GM15510 (cell line): ENCODE data around the gene GART.
A peak's percentile ranks its signal among the peaks of the same experiment; 100 is the strongest.

ENCODE experiments used
- POLR2A ChIP-seq: IDR thresholded peaks from 3 replicates; pipeline ENCODE4 v1.6.1; 2011; ENCODE audit warnings: borderline replicate concordance; ENCODE audit not compliant: insufficient read length; ENCODE audit errors: extremely low read depth

GART gene

DNA sequence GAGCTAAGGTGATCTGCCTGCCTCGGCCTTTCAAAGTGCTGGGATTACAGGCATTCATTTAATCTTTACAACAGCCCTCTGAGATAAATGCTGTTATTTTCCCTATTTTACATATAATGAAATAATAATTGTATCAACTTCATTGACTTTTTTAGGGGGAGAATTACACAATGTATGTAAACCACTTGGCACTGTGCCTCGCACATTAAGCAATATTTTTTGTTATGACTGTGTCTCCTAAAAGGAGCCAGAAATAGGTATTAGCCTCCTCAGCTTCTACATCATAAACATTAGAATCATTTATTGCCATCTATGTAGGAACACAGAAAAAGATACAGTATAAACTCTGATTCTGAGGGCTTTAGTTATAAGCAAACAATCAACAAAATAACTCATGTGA is 49.3 kb downstream of the GART start:
- no peak for TF ChIP-seq POLR2A

GRCh38 chr21:33491373-33492102 is 50.4 kb downstream of the GART start, which contains the start of gene DNAJC28:
TSS of gene DNAJC28 (minus strand) at chr21:33491716. CDS start at chr21:33489393, 2,323 bp downstream.
- TF ChIP-seq POLR2A: peak; percentile 51

GRCh38 chr21:33490991-33491372 is 50.9 kb downstream of the GART start:
- TF ChIP-seq POLR2A: no peak

- TF ChIP-seq POLR2A: no peak
Observed at GRCh38 chr21:33488936-33489335, 53.0 kb downstream of the GART start.

GRCh38 chr21:33487996-33488395 is 53.9 kb downstream of the GART start:
- TF ChIP-seq POLR2A: no peak

- TF ChIP-seq POLR2A: no peak
Observed at GRCh38 chr21:33481314-33481943, 60.5 kb downstream of the GART start.

- no peak for TF ChIP-seq POLR2A
Observed at GRCh38 chr21:33480481-33481103, 61.3 kb downstream of the GART start.

DNA sequence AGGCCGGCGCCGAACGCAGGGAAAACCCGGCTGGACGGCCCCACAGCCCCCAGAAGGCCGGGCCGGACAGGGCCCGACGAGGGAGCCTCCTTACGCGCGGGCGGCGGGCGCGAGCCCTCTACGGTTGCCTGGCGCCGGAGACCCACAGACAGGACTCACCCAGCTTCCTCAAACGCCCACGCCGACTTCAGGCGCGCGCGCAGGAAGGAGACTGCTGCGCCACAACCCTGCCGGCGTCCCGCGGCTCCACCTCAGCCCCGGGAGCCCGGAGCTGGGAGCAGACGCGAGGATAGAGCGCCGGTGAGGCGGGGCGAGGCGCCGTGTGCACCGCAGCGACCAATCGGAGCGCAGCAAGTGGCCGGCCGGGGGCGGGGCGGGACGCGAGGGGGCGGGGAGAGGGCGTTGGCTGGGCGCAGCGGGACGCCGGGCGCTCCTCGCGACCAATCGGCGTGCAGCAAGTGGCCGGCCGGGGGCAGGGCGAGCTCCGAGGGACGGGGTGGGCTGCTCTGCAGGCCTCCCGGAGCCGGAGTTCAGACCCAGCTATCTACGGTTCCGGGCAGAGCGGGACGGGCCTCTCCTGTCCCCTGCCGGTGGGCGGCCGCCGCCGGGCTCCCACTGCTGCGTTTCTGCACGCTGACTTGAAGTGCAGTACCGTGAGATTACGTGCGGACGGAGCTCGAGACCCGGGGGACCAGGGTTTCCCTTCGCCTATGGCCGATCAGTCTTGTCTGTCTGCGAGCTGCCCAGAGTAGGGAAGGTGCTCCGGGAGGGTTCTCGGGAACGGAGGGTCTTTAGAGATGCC is 62.0 kb downstream of the GART start, which contains the start of gene TMEM50B:
Gene TMEM50B, minus strand, starts transcription at position 296 of the 802 bp plus-strand sequence. CDS start 11,089 bp downstream, outside the sequence.
- peak; percentile 91 for TF ChIP-seq POLR2A

DNA sequence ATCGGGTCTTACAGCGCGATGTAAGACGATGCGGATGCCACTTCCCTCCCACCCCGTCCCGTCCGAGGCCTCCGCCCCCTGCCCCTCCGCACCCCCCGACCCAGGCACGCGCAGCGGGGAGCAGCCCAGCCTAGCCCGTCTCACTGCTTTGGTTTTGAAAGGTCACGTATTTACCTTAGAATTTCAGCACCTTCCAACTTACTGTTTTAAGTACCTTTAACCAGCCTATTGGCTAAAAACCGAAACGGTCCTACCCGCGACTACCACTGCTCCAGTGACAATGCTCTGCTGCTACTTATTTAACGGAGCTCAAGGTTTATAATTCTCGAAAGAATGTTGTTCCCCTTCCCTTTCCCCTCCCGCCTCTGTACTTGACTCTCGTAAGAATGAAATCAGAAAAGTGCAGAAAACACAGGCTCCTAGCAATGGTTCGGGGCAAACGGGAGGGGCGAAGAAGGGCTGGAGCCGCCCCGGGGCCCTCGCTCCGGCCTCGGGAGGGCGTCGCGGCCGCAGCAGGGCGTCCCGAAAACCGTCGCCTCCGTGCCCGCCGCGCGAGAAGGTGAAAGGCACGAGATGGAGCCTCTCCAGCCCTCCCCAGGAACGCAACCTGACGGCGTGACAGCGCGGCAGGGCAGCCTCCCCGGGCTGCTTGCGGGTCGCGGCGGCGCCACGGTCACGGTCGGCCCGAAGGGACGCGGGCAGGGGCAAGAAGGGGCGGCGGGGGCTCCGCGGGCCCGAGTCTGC is 62.8 kb downstream of the GART start:
- no peak for TF ChIP-seq POLR2A

DNA sequence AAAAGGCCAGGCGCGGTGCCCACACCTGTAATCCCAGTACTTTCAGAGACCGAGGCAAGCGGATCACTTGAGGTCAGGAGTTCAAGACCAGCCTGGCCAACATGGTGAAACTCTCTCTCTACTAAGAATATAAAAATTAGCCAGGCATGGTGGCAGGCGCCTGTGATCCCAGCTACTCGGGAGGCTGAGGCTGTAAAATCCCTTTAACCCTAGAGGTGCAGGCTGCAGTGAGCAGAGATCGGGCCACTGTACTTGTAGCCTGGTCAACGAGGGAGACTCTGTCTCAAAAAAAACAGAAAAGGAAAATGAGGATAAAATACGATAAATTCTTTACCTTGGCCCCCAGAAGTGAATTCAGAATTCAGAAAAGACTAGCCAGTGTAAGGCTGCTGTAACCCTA is 63.7 kb downstream of the GART start:
- TF ChIP-seq POLR2A: no peak

DNA sequence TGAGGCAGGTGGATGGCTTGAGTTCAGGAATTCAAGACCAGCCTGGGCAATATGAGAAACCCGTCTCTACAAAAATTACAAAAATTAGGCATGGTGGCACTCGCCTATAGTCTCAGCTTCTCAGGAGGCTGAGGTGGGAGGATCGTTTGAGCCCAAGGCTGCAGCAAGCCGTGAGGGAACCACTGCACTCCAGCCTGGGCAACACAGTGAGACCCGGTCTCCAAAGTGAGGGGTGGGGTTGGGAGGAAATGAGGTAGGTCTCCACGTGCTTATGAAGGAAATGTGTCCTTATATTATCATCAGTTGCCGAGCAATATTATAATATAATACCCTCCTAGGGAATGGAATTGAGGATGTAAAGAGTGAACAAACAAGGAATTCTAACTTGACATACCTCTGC is 64.9 kb downstream of the GART start:
- no peak for TF ChIP-seq POLR2A

DNA sequence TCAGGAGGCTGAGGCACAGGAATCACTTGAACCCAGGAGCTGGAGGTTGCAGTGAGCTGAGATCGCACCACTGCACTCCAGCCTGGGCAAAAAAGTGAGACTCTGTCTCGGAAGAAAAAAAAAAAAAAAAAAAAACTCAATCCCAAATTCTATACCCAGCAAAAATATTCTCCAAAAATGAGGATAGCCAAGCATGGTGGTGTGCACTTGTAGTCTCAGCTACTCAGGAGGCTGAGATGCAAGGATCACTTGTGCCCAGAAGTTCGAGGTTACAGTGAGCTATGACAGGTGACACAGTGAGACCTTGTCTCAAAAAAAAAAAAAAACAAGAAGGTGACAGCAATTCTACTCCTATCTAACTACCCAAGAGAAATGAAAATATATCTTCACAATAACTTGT is 68.6 kb downstream of the GART start:
- TF ChIP-seq POLR2A: no peak

DNA sequence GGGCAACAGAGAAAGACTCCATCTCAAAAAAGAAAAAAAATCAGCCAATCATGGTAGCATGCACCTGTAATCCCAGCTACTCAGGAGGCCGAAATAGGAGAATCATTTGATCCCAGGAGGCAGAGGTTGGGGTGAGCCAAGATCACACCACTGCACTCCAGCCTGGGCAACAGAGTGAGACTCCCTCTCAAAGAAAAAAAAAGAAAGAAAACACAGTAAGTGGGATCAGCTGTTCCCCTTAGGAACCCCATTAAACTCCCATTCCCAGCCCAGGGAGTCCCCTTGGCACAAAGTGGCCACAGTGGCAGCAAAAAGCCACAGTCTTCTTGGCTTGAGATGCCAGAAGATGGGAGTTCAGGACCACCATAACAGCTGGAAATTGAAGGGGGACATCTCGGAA is 71.2 kb downstream of the GART start:
- TF ChIP-seq POLR2A: no peak

GRCh38 chr21:33461538-33462250 is 80.2 kb downstream of the GART start:
- TF ChIP-seq POLR2A: no peak

- no peak for TF ChIP-seq POLR2A
Observed at GRCh38 chr21:33458861-33459260, 83.1 kb downstream of the GART start.
